GM11168 (cell line): ENCODE measurements around the gene TNRC6B.
"Not testable (repeated sequence)": the region's sequence is repeated elsewhere in the genome, so short reads cannot be mapped to it uniquely, and the experiment has no call there.

ENCODE experiments used
- in situ Hi-C: fragments of 300-500 bp; cut with MboI; formaldehyde crosslinking; loops from one replicate; pipeline ENCODE4 v1.12.0; 2022; ENCODE audit warnings: low sequenced_read_pairs; ENCODE audit not compliant: unreplicated experiment

The TNRC6B gene

GRCh38 chr22:40182231-40182835 lies 4.6 kb downstream of the TNRC6B start:
- in situ Hi-C loops = no loop called here

- in situ Hi-C loops = no loop called here
These were observed 5.4 kb downstream of the TNRC6B start for GRCh38 chr22:40183029-40183581.

GRCh38 chr22:40183603-40184002 lies 5.9 kb downstream of the TNRC6B start:
- in situ Hi-C loops = not testable (repeated sequence)

GRCh38 chr22:40187389-40187788 lies 9.7 kb downstream of the TNRC6B start:
- in situ Hi-C loops = no loop called here

- in situ Hi-C loops = no loop called here
These were observed 12.3 kb downstream of the TNRC6B start for GRCh38 chr22:40189997-40190396.

GRCh38 chr22:40190501-40190900 lies 12.8 kb downstream of the TNRC6B start:
- in situ Hi-C loops = no loop called here

GRCh38 chr22:40193429-40194421 lies 16.0 kb downstream of the TNRC6B start:
- in situ Hi-C loops = no loop called here

- in situ Hi-C loops = no loop called here
These were observed 16.9 kb downstream of the TNRC6B start for GRCh38 chr22:40194656-40195055.

- in situ Hi-C loops = no loop called here
These were observed 19.1 kb downstream of the TNRC6B start for GRCh38 chr22:40196628-40197360.

- in situ Hi-C loops = not testable (repeated sequence)
These were observed 19.7 kb downstream of the TNRC6B start for GRCh38 chr22:40197421-40197820.

- in situ Hi-C loops = no loop called here
These were observed 21.0 kb downstream of the TNRC6B start for GRCh38 chr22:40198733-40199132.

- in situ Hi-C loops = no loop called here
These were observed 21.5 kb downstream of the TNRC6B start for GRCh38 chr22:40199223-40199622.

GRCh38 chr22:40199852-40200251 lies 22.1 kb downstream of the TNRC6B start:
- in situ Hi-C loops = no loop called here

GRCh38 chr22:40200795-40201530 lies 23.2 kb downstream of the TNRC6B start:
- in situ Hi-C loops = no loop called here

- in situ Hi-C loops = no loop called here
These were observed 24.7 kb downstream of the TNRC6B start for GRCh38 chr22:40202225-40202944.

GRCh38 chr22:40203572-40203971 lies 25.8 kb downstream of the TNRC6B start:
- in situ Hi-C loops = no loop called here

- in situ Hi-C loops = no loop called here
These were observed 26.8 kb downstream of the TNRC6B start for GRCh38 chr22:40204321-40205116.

- in situ Hi-C loops = no loop called here
These were observed 28.8 kb downstream of the TNRC6B start for GRCh38 chr22:40206561-40206960.
